Fibroblast of skin of back (primary cell): ENCODE measurements around the gene HSPB7.
A peak's percentile ranks its signal among the peaks of the same experiment; 100 is the strongest.
"Not testable (repeated sequence)": the region's sequence is repeated elsewhere in the genome, so short reads cannot be mapped to it uniquely, and the experiment has no call there.

Experiments
- DNase-seq: peaks from one replicate; pipeline ENCODE4 v3.0.0-alpha.2; 2013

The HSPB7 gene

GRCh38 chr1:16006552-16007485, 11.0 kb downstream of the HSPB7 start:
- no peak for DNase-seq

GRCh38 chr1:16006010-16006409, 11.8 kb downstream of the HSPB7 start:
- no peak for DNase-seq

DNA sequence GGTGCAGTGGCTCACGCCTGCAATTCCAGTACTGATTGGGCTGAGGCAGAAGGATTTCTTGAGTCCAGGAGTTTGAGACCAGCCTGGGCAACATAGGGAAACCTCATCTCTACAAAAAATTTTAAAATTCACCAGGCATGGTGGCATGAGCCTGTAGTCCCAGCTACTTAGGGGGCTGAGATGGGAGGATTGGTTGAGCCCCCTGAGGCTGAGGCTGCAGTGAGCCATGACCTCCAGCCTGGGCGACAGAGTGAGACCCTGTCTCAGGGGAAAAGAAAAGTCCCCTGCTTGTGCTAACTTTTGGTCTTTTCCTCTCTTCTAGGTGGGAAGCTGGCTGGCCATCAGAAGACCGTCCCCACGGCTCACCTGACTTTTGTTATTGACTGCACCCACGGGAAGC, 12.2 kb downstream of the HSPB7 start:
- no peak for DNase-seq

GRCh38 chr1:16001274-16001673, 16.6 kb downstream of the HSPB7 start:
- DNase-seq: not testable (repeated sequence)

DNA sequence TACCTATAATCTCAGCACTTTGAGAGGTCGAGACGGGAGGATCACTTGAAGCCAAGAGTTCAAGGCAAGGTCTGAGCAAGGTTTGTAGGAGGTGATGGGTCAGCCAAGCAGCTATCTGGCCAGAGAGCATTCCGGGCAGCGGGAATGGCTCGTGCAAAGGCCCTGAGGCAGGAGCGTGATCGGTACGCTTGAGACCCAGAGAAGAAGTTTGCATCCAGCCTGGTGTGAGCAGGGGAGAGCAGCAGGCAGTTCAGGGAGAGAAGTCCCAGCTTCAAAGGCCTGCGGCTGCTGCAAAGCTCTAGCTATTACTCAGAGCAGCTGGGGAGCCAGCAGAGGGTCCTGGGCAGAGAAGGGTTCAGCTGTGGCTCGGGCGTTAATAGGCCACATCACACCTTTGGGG, 18.9 kb downstream of the HSPB7 start:
- no peak for DNase-seq

DNA sequence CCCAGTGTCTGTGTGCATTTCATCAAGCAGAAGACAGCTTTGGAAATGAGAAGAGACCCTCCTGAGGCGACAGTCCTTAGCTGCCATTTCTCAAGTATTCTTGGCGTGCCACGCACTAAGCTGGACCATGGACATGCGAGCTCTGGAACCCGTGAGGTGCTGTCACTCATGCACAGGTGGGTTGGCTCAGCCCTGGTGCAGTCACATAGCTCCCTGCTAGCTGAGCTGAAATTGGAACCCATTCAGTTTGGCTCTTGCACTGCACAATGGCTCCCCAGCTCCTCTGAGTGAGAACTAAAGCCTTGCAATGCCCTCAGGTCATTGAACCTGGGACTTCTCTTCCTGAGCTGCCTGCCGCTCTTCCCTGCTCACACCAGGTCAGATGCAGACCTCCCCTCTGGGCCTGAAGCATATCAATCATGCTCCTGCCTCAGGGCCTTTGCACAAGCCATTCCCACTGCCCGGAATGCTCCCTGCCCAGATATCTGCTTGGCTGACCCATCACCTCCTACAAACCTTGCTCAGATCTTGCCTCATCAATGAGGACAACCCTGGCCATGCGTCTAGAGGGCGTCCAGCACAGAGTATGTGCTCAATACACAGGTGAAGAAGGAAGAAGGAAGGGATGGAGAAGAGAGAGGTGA, 20.1 kb downstream of the HSPB7 start:
- no peak for DNase-seq

DNA sequence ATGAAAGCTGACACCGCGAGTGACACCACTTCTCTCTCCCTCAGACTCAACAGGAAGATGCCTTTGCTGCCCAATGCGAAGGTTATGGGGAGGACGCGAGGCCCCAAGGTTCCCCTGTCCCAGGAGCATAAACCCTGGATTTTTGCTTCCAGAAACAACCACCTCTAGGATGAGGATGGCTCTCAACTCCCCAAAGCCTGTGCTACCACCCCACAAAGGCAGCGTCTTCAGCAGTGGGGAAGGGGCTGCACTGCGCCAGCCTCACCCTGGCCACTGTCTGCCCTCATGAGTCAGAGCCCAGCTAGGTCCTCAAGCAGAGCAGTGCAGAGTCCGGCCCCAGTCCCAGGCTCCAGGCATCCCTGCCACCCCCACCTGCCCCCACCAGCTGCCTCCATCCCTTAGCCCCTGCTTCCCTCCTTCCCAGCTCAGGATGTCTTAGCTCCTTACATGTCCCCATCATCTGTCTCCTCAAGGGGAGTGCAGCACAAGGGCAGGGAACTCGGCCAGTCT, 20.7 kb downstream of the HSPB7 start:
- DNase-seq: no peak

DNA sequence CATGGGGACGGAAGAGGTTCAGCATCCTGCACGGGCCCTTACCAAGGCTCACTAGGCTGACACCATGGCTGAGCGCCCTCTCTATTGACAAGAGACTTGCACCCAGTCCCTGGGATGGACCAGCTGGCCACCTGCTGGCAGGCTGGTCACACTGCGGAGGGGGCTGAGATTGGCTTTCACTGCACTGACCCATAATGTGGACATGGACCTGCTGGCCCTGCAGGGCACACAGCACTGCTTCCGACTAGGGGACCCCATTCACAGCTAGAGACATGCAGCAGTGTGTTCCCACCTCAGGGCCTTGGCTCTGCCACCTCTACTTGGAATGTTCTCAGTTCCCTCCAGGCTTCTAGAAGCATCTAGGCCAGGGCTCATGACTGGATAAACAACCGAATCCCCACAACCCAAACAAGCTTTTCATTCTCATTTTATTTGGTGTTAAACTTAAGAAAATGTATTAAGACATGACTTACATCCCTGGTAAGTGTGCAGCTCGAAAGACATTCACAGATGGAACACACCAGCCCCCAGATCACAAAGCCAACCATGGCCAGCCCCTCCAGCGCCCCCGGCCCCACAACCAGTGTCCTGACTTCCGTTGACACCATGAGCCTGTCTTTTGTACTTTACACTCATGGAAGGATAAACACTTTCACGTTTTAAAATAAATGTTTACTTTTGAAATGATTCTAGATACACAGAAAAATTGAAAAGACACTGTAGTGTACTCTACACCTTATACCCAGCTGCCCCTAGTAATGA, 23.1 kb downstream of the HSPB7 start:
- DNase-seq: peak; percentile 57

DNA sequence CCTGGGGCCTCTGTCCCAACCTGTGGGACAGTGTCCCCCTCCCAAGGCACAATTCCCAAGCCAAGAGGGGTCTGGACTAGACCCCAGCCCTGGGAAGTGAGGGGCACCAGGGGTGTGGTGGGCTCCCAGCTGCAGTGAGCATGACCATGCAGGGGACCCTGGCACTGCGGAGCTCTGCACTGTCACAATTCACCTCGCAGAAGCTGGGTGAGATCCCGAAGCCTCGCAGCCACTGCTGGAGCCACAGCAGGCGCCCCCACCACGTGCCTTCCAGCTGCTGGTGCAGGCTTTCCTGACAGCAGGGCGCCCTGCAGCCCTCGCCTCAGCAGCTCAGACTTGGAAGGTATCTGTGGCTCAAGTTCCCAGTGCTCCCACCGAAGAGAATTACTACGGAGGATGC, 23.8 kb downstream of the HSPB7 start:
- DNase-seq: no peak

DNA sequence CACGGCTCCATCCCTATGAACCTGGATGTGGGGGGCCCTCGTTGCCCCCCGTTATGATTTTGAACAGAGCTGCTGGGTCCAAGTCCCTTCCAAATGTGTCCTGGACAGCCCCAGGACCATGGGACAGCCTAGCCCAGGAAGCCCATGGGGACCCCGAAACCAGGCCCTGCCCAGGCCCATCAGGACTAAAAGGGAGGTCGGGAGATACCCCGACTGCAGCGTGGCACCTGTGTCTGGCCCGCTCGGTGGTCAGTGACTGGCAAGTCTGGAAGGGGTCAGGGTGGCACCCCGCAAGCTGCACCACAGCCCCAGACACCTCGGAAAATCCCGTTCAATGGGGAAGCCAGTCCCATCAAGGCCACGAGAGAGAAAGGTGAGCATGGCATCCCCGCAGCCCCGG, 24.2 kb downstream of the HSPB7 start:
- DNase-seq: no peak

- DNase-seq: no peak
Measured at GRCh38 chr1:15992582-15993500, 25.0 kb downstream of the HSPB7 start.

DNA sequence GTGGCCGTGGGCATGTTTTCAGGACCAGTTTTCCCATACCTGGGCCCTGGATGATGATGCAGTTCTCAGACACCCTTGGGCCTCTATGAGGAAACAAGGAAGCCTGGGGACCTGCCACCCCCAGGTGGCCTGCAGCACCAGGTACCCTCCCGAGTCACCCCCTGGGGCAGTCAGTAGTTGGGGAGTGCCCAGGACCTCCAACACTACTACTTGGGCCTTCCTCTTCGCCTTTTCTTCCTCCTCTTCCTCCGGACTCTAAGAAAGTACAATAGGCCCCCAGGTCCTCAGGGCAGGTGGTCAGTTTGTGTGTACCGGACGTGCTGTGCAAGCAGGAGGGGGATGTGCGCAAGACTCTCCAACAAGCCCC, 25.7 kb downstream of the HSPB7 start:
- DNase-seq: no peak

GRCh38 chr1:15991427-15992186, 26.2 kb downstream of the HSPB7 start:
- DNase-seq: no peak

- DNase-seq: no peak
Measured at GRCh38 chr1:15989776-15990175, 28.1 kb downstream of the HSPB7 start.

DNA sequence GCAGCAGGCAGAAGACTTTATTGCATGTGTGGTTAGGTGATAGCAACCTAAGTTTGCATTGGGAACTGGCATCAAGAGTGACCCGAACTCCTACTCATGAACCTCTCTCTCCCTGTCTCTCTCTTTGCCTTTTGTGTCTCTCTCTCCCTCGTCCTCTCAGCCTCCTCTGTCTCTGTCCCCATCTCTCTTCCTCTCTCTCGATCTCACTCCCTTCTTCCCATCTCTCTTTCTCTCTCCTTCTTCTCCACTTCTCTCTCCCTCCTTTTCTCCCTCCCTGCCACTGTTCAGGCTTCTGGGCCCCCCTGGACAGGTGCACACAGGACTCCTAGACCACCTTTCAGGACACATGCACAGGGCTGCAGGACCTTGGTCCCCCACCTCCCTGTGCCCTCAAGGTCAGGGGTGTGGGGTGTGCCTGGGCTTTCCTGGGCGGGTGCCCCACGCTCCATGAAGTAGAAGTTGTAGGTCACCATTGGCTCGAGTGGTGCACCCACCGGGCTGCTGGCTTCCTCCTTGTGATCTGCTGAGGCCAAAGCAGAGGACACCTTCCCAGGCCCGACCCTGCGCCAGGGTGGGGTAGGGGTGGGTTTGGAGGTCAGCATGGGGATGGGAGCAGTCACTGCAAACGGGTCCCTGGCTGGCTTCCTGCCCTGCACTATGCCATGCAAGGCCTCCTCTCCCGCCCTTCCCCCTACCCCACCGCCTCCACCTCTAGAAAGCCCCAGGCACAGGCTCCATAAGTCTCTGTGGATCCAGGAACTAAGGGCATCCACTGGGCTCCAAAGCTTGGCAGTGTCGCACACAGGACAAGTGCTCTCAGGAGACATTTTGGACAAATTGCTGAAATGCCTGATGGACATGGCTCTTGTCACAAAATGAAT, 28.7 kb downstream of the HSPB7 start:
- DNase-seq: no peak

GRCh38 chr1:15985611-15986297, 32.1 kb downstream of the HSPB7 start:
- no peak for DNase-seq

- DNase-seq: no peak
Measured at GRCh38 chr1:15983275-15983674, 34.6 kb downstream of the HSPB7 start.

GRCh38 chr1:15981679-15982078, 36.2 kb downstream of the HSPB7 start:
- DNase-seq: no peak

GRCh38 chr1:15977947-15978346, 39.9 kb downstream of the HSPB7 start:
- not testable (repeated sequence) for DNase-seq
